ENCODE measurements around the gene FBXL17. TPM values are rescaled to one million over a fixed set of nuclear protein-coding genes. Genes with fewer than 3 reads are reported as not detected.

FBXL17 gene
- total RNA-seq, 1 experiment from 2014 or later, result 11.5 TPM

- no peak for DNase-seq (ENCODE audit: extremely low read depth, low read depth)
Observed at GRCh38 chr5:108255468-108255867, 126.4 kb downstream of the FBXL17 start.

- no peak for DNase-seq (ENCODE audit: extremely low read depth, low read depth)
Observed at GRCh38 chr5:108251350-108251749, 130.5 kb downstream of the FBXL17 start.

GRCh38 chr5:108249785-108250426 is 132.0 kb downstream of the FBXL17 start:
- no peak for DNase-seq (ENCODE audit: extremely low read depth, low read depth)

DNA sequence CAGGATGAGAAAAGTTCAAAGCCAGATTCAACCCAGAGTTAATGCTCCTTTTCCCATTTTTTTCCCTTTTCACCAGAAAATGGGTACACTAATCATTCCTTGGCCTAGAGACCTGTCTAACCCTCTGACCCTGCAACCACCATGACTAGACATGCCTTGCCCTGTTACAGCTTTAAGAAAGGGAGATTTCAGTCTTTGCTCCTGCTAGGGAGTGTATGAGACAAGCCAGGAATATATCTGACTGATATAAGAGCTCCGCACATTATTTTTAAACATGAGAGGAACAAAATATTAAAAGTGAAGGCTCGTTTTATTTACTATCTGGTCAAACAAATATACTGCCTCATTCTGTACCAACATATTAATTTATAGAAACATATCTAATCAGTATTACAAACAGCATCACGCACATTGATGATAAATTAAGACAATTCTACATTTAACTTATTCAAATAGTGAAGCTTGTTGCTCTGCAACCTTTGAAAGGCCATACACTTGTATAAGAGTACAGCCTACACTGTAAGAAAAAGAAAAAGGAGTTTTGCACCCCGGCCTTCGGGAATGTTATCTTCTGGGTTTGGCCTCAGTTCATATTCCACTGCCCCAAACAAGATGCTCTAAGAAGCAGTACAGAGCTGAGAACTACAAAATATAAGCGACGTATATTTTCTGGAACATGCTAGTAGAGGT is 132.7 kb downstream of the FBXL17 start:
- DNase-seq (ENCODE audit: extremely low read depth, low read depth), result no peak

GRCh38 chr5:108238936-108239887 is 142.7 kb downstream of the FBXL17 start:
- DNase-seq (ENCODE audit: extremely low read depth, low read depth), result no peak

DNA sequence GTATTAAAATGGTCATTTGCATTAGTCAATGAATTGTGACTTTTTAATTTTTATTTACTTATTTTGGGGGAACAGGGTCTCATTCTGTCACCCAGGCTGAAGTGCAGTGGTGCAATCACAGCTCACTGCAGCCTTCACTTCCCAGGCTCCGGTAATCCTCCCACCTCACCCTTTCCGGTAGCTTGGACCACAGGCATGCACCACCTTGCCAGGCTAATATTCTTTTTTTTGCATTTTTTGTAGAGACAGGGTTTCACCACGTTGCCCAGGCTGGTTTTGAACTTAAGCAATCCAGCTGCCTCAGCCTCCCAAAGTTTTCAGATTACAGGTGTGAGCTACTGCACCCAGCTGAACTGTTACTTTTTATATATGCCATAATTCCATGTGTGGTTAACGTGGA is 143.4 kb downstream of the FBXL17 start:
- no peak for DNase-seq (ENCODE audit: extremely low read depth, low read depth)

- DNase-seq (ENCODE audit: extremely low read depth, low read depth), result no peak
Observed at GRCh38 chr5:108233617-108234155, 148.2 kb downstream of the FBXL17 start.

- DNase-seq (ENCODE audit: extremely low read depth, low read depth), result no peak
Observed at GRCh38 chr5:108232805-108233204, 149.1 kb downstream of the FBXL17 start.

- DNase-seq (ENCODE audit: extremely low read depth, low read depth), result no peak
Observed at GRCh38 chr5:108222011-108222410, 159.9 kb downstream of the FBXL17 start.

GRCh38 chr5:108220834-108221233 is 161.1 kb downstream of the FBXL17 start:
- DNase-seq (ENCODE audit: extremely low read depth, low read depth), result no peak

DNA sequence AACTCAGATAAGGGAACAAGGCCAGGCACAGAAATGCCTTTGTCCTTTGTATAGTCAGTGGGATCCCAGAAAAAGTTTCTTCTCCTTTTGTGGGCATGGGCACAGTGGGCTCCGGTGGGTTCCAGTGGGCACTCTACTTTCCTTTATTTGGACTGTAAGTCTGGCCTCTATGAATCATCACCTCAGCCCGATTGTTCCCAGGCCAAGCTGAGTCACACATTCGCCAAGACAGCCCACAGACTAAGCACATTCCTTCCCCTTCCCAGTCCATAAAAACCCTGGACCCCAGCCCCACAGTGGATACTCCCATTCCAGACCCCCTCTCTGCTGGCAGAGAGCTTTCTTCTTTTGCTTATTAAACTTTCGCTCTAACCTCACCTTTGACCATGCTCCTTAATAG is 165.0 kb downstream of the FBXL17 start:
- no peak for DNase-seq (ENCODE audit: extremely low read depth, low read depth)

- no peak for DNase-seq (ENCODE audit: extremely low read depth, low read depth)
Observed at GRCh38 chr5:108214857-108215256, 167.0 kb downstream of the FBXL17 start.

- no peak for DNase-seq (ENCODE audit: extremely low read depth, low read depth)
Observed at GRCh38 chr5:108212775-108213346, 169.0 kb downstream of the FBXL17 start.

DNA sequence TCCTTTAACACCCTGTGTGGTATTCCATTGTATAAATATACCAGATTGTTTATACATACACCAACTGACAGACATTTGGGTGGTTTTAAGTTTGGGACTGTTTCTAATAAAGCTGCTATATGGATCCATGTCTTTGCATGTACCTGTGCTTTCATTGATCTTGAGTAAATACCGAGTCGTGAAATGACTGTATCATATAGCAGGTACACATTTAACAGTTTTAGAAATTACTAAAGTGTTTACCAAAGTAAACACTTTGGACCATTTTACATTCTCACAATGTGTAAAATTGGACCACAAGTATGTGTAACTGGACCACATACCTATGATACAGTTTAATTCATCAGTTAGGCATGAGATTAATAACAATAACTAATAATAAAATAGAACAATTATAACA is 175.2 kb downstream of the FBXL17 start:
- DNase-seq (ENCODE audit: extremely low read depth, low read depth), result no peak

- DNase-seq (ENCODE audit: extremely low read depth, low read depth), result no peak
Observed at GRCh38 chr5:108201721-108202120, 180.2 kb downstream of the FBXL17 start.

- no peak for DNase-seq (ENCODE audit: extremely low read depth, low read depth)
Observed at GRCh38 chr5:108196276-108196675, 185.6 kb downstream of the FBXL17 start.

- no peak for DNase-seq (ENCODE audit: extremely low read depth, low read depth)
Observed at GRCh38 chr5:108193021-108193795, 188.7 kb downstream of the FBXL17 start.

GRCh38 chr5:108184940-108185339 is 197.0 kb downstream of the FBXL17 start:
- no peak for DNase-seq (ENCODE audit: extremely low read depth, low read depth)

GRCh38 chr5:108181975-108182374 is 199.9 kb downstream of the FBXL17 start:
- DNase-seq (ENCODE audit: extremely low read depth, low read depth), result no peak

GRCh38 chr5:108174286-108174685 is 207.6 kb downstream of the FBXL17 start:
- no peak for DNase-seq (ENCODE audit: extremely low read depth, low read depth)

Measured in NCI-H460 (cell line).